Left ventricle myocardium inferior (tissue), 1 donor: ENCODE data around the gene CNIH3. TPM values are rescaled to one million over a fixed set of nuclear protein-coding genes. Genes with fewer than 3 reads are reported as not detected.

Source experiments
- DNase-seq: peaks from one replicate; pipeline ENCODE4 v3.0.0-alpha.2; 2020
- H3K27ac ChIP-seq: fragments of 200-600 bp; replicated peaks from 2 replicates; pipeline ENCODE4 v1.8.0; 2021
- H3K27me3 ChIP-seq: fragments of 200-600 bp; 2 replicates; pipeline ENCODE4 v1.8.0; 2021; ENCODE audit warnings: low read depth
- H3K36me3 ChIP-seq: fragments of 200-600 bp; 2 replicates; pipeline ENCODE4 v1.8.0; 2021
- H3K4me1 ChIP-seq: fragments of 200-600 bp; 2 replicates; pipeline ENCODE4 v1.8.0; 2021
- H3K4me3 ChIP-seq: fragments of 200-600 bp; 2 replicates; pipeline ENCODE4 v1.8.0; 2021; ENCODE audit warnings: mild to moderate bottlenecking, moderate library complexity
- H3K9me3 ChIP-seq: fragments of 200-600 bp; replicated peaks from 2 replicates; pipeline ENCODE4 v1.8.0; 2021
- CTCF ChIP-seq: fragments of 200-600 bp; IDR thresholded peaks from 2 replicates; pipeline ENCODE4 v1.8.0; 2021; ENCODE audit warnings: antibody characterized with exemption, mild to moderate bottlenecking, borderline replicate concordance
- intact Hi-C: fragments of 100-400 bp; cut with micrococcal nuclease; formaldehyde crosslinking; loops from one replicate; pipeline ENCODE4 v1.11.0; 2022
- total RNA-seq: library from RNA; stranded (reverse); fragmentation: NEBNext Ultra II Directional; extraction: Animal tissue kit (Norgen Biotek cat#: 25700); gene quantifications from one replicate; pipeline ENCODE4 v1.2.1, GENCODE V29; 2021
- donor health status: DM: no; HTN: yes; CAD: no; lungs with severe emphysema.

Gene CNIH3
- total RNA-seq, 1 donor from 2014 or later: 1.1 TPM

GRCh38 chr1:224751624-224752311 is 135.7 kb downstream of the CNIH3 start:
- Histone ChIP-seq H3K36me3 (no peaks in the 10 kb centered on the region), H3K27me3 (peaks cover 16% of the 10 kb centered on the region), H3K9me3 (no peaks in the 10 kb centered on the region), H3K4me1 (no peaks in the 10 kb centered on the region), H3K4me3 (no peak overlapping the region), H3K27ac (no peak overlapping the region)
- DNase-seq: no peak
- intact Hi-C loops: loop anchor here (2.0 kb wide), 1 partner anchor 37 kb away; no protein-coding TSS in a partner anchor
- TF ChIP-seq CTCF: no peak

GRCh38 chr1:224753491-224753890 is 137.4 kb downstream of the CNIH3 start:
- intact Hi-C loops: loop anchor here (2.0 kb wide), 1 partner anchor 35 kb away; no protein-coding TSS in a partner anchor
- no peaks in the 10 kb centered on the region for H3K36me3 ChIP-seq
- H3K27me3 ChIP-seq: peaks cover 30% of the 10 kb centered on the region
- peaks cover 4% of the 10 kb centered on the region for H3K9me3 ChIP-seq
- no peak overlapping the region for H3K4me3 ChIP-seq
- no peak for TF ChIP-seq CTCF
- no peak for DNase-seq
- H3K27ac ChIP-seq: no peak overlapping the region
- no peaks in the 10 kb centered on the region for H3K4me1 ChIP-seq

- H3K27ac ChIP-seq: no peak overlapping the region
- DNase-seq: no peak
- no peak for TF ChIP-seq CTCF
- intact Hi-C loops: no loop called here
- peaks cover 30% of the 10 kb centered on the region for H3K27me3 ChIP-seq
- H3K4me1 ChIP-seq: no peaks in the 10 kb centered on the region
- H3K36me3 ChIP-seq: no peaks in the 10 kb centered on the region
- peaks cover 21% of the 10 kb centered on the region for H3K9me3 ChIP-seq
- no peak overlapping the region for H3K4me3 ChIP-seq
These were observed 139.5 kb downstream of the CNIH3 start for GRCh38 chr1:224755586-224755985.

DNA sequence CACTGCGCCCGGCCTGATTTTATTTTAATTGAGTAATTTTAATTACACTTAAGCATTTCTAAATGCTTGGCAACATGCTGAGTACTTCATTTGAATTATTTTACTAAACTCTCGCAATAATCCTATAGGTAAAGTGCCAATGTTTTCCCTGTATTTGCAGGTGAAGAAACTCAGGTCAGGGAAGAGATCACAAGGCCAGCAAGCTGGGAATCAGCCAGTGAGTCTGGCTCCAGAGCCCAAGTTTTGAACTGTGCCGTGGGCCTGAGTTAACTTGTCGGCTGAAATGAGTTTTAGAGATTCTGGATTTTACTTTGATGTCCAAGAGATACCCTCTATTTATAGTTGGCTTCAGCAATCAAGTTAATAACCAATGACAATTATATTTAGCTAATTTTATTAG is 141.4 kb downstream of the CNIH3 start:
- peaks cover 21% of the 10 kb centered on the region for H3K9me3 ChIP-seq
- no peak for TF ChIP-seq CTCF
- no peak for DNase-seq
- no peaks in the 10 kb centered on the region for H3K4me1 ChIP-seq
- no peak overlapping the region for H3K27ac ChIP-seq
- no peaks in the 10 kb centered on the region for H3K36me3 ChIP-seq
- intact Hi-C loops: no loop called here
- H3K4me3 ChIP-seq: no peak overlapping the region
- H3K27me3 ChIP-seq: peaks cover 24% of the 10 kb centered on the region

DNA sequence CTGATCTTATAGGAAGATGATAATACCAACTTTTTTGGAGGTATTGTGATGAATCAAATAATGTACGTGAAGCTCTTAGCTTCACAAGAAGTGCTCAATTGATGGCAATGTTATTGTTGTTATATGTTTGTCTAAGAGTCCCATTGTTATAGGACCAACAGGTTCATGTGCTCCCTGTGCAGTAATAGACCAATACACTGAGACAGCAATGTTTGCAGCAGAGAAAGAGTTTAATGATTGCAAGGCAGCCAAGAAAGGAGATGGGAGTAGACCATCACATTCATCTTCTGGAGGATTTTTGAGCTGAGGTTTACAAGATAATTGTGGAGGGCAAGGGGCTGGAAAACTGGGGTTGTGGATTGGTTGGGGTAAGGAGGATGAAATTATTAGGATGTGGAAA is 143.0 kb downstream of the CNIH3 start:
- no peaks in the 10 kb centered on the region for H3K36me3 ChIP-seq
- no peak overlapping the region for H3K4me3 ChIP-seq
- H3K4me1 ChIP-seq: no peaks in the 10 kb centered on the region
- TF ChIP-seq CTCF: no peak
- no peak for DNase-seq
- H3K27me3 ChIP-seq: peaks cover 21% of the 10 kb centered on the region
- H3K9me3 ChIP-seq: peaks cover 21% of the 10 kb centered on the region
- intact Hi-C loops: no loop called here
- no peak overlapping the region for H3K27ac ChIP-seq
